HuH-7.5 (cell line): Measurements from ENCODE around the gene RPGRIP1L.

Source experiments
- DNase-seq: peaks from one replicate; pipeline ENCODE4 v3.0.0; 2011; ENCODE audit warnings: low spot score

RPGRIP1L gene

DNA sequence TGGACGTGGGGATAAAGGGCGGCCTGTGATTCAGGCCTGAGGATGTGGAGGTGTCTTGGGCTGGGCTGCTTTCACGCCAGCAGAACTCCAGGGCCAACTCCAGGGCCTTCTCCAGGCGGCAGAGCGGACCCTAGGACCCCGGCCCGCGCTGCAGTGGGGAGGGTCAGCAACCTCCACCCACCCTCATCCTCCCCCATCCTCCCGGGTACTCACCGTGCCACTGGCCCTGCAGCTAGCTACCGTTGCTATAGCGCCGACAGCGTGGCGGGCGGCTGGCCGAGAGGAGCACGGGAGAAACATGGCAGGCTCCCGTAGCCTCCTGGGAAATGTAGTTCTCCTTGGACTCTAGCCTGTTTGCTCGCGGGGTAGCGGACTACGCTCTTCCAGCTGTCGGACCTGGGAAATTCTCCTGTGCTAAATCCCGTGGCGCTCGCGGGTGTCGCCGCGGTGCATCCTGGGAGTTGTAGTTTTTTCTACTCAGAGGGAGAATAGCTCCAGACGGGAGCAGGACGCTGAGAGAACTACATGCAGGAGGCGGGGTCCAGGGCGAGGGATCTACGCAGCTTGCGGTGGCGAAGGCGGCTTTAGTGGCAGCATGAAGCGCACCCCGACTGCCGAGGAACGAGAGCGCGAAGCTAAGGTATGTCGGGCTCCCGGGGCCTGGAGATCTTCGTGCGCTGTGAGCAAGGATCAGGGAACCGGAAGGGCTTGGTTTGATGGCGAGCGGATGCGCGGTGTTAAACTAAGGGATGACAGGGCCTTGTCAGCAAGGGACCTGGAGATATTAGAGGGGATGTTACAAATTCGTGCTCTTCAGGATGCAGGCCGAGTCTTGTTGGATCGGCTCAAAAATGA lies at the start of gene RPGRIP1L, which contains the start of gene FTO:
TSS of gene RPGRIP1L (minus strand) at position 270 of the 855 bp plus-strand sequence. CDS start 3,136 bp downstream, outside the sequence.
TSS of gene FTO (plus strand) at position 567 of the 855 bp plus-strand sequence.
- peak; percentile 81 for DNase-seq

DNA sequence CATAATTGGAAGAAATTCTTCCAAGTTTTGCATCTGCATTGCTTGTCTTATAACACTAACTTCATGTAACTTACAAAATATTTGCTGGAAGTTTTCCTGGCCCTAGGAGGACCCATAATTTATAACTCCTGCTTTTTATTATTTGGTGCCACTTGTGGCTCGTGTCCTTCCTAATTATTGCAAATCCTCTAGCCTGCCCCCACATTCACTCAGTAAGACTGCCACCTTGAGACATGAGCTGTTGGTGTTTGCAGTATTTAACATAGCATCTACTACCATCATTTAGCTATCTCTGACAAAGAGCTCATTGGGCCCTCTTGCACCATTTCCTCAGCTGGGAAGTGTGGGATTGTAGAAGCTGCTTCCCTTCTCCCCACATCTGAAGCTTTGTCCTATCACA lies 49.8 kb upstream of the RPGRIP1L start:
- DNase-seq = no peak

DNA sequence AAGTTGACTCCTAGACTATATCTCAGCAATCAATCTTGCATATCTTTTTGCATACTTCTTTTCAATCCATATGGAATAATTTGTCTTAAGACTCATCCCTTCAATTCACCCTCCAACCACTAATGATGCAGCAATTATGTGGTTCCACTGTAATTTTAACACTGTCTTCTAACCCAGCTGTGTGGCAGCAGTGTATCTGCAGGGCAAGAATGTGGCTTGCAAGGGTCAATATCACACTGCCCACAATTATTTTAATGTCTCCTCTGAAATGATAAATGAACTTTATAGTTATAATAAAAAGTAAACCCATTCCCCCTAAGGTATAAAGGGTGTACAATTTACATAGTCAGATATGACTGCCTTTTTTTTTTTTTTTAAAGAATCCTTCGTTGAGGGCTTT lies 48.9 kb upstream of the RPGRIP1L start:
- DNase-seq = no peak

DNA sequence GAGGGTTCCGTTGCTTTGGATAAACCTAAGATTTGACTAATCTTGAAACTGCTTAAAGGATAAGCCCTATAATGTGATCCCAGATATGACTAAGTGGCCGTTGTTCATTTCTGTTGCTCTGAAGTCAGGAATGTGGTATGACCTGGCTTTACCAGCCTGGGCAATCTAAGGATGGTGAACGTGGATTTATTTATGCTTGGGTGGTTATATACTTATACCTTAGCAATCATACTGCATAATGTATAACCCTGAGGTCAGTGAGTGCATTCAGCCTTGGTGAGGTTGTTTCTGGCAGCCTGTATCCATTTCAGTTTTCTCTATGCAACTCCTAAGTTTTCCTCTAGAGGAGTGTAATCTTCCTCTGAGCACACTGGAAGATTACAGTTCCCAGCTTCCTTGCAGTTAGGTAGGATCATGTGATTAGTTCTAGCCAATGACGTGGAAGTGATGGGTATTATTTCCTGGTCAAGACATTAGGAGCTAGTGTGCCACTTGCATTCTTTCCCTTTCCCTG lies 42.2 kb upstream of the RPGRIP1L start:
- no peak for DNase-seq

DNA sequence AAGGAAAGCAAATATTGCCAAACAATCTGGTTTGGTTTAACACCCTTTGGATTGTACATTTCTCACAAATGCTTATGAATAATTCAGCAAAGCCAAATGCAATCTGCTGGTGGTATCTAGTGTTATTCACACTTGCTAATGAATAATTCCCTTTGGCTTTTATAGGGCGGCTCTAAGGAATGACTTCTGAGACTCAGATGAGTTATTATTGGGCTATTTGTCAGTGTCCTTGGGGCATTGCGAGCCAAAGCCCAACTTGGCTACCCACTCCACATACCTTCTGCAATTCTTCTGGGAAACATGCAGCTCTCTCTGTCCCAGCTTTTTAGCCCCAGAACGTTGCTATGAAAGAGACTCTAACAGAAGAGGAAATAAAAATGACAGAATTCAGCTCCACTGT lies 41.4 kb upstream of the RPGRIP1L start:
- no peak for DNase-seq

DNA sequence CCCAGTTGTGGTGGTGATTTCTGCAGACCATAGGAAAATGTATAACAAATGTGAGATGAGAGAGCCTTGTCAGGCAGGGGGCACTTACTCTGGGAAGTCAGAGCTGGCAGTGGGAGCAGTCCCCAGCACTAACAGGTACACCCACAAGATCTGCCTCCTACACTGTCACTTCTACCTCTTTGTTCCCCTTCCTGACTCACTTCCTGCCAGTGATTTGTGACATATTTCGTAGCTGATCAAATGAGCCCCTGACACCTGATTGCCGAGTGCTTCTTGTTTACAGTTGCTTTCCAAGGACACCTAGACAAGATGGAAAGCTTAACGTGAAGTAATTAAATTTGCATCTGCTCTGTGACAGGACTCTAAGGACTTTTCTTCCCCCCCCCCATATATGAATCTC lies 40.8 kb upstream of the RPGRIP1L start:
- DNase-seq = no peak

DNA sequence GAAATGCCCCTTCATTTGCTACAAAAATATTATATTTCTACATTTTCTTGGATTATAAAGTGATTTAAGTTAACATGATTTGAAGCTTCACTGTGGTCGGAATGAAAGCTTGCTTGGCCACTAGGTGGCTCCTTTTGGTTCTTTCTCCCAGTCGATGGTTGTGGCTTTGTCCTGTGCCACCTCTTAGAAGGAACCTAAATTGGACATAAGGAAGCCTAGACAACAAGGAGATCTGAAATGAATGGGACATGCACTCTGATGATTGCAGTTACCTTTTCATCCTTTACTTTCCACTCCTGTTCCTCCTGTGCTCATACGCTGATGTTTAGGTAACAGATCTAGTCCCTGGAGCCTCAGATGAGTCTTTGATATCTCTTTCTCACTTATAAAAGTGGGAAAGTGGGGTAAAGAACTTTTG lies 39.5 kb upstream of the RPGRIP1L start:
- DNase-seq = no peak

DNA sequence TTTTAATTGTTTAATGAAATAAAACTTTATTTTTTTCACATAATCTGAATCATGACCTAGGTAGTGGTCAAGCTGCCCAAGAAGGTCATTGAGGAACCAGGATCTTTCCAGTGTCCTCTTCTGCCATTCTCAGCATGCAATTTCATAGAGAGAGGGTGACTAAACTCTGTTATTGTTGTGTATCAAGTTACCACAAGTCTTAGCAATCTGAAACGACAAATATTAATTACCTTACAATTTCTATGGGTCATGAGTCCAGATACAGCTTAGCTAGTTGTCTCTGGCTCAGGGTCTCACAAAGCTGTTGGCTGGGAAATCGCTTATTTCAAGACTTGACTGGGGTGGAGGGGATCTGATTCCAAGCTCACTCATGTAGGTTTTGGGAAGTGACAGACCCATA lies 37.9 kb upstream of the RPGRIP1L start:
- no peak for DNase-seq

DNA sequence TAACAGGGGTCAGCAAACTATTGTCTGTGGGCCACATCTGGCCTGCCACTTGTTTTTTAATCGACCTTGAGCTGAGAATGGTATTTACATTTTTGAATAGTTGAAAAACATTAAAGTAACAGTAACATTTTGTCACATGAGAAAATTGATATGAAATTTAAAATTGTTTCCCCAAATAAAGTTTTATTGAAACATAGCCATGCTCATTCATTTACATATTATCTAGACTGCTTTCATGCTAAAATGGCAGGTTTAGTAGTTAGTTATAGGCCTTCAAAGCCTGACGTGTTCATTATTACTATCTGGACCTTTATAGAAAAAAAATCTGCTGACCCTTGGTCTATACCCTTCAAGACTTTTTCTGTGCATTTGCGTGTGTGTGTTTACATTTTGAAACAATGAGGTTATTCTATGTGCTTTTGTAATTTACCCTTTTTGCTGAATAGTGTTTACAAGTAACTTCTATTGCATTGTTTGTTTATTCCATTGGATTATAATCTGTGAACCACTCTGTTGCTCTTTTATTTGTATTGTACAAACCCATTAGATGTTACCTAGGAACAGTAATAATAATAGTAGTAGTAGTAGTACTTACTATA lies 37.4 kb upstream of the RPGRIP1L start:
- no peak for DNase-seq

DNA sequence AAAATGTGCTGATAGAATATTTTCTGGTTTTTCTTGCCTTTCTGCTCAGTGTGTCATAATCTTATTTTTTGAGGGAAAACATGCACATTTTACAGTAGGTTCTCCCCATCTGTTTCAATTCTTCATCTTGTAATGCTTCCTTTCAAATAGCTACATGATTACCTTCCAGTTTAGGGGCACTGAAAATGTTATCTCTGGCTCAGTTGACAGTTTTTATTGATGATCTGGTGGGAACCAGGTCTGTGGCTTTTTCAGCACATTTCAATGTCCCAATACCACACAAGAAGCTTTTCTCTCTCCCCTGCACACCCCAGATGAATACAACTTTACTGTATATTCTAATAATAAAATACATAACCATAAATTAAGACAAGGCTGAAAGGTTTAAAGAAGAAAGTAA lies 36.8 kb upstream of the RPGRIP1L start:
- no peak for DNase-seq

DNA sequence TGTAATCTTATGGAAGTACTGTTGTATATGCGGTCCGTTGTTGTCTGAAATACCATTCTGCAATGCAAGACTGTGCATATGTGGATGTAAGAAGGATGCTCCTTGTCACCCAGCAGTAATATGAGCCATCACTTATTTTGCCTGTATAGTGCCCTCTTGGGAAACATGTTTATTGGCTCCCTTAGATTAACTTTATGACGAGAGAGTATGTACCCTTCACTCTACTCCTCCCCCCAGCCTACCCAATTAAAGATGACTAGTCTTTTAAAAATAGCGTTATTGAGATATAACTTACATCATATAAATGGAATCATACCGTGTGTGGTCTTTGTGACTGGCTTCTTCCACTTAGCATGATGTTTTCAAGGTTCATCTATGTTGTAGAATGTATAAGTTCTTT lies 33.9 kb upstream of the RPGRIP1L start:
- DNase-seq = no peak

DNA sequence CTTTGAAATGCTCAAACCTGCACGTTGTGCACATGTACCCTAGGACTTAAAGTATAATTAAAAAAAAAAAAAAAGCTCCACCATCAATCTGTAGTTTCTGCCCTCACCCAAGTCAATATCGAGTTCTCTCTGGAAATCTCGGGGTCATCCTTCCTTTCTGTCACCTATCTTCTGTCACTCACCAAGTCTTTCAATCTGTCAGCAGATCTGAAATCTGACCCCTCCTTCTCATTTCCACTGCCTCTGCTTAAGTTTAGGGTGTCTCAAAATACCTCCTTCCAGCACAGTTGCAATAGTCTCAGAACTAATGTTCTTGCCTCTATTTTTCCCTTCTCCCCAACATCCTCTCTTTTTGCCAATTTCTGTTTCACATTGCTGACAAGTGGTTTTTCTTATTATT lies 32.6 kb upstream of the RPGRIP1L start:
- DNase-seq = no peak

DNA sequence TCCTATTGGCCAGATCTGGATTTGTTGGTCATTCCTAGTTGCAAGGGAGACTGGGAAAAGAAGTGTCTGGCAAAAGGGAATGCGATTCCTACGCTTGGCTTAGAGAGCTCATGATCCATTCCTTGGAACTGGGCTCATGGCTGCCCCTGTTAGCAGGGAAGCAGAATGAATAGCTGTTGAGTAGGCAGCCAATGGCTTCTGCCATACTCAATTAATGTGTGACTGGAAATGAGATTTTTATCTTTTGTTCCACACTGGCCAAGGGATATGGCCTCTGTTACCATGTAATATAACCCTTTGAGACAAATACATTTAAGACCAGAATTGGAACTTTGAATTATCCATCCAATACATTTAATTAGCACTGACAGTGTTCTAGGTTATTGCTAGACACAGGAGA lies 31.2 kb upstream of the RPGRIP1L start:
- no peak for DNase-seq

DNA sequence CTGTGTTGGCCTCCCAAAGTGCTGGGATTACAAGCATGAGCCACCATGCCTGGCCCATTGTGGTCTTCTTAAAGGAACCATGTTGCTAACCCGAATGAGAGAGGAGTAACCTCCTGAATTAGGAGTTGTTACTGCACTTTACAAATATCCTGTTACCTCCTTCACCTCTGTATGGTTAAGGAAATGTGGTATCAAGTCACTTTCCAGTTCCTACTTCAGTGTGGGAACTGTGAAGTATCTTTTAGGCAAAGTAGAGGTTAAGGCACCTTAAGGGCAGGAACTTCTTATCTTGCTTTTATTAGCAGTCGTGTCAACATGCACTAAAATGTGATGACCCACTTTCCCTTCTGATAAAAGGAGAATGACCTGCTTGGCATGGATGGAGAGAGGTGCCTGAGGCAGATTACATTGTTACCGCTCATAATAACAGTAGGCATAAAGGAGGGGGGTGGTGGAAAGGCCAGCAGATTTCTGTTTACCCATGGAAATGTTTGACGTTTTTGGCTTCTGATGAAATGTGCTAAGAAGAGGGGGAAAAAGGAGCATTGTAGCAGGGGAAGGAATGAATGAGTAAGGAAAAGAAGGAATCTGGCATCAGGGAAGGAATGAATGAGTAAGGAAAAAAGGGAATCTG lies 28.8 kb upstream of the RPGRIP1L start:
- DNase-seq = no peak

DNA sequence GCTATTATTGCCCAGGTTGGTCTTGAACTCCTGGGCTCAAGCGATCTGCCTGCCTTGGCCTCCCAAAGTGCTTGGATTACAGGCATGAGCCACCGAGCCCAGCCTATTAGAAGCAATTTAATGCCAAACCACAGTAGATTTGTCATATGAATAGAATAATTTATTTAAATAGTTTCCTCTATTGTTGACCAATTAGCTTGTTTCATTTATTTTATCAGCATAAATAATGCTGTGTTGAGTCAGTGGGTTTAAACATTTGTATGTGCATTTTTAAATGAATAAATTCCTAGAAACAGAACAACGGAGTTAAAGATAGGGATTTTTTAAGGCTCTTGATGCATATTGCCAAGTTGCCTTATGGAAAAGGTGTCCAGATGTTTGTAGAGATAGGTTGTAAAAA lies 27.0 kb upstream of the RPGRIP1L start:
- no peak for DNase-seq

DNA sequence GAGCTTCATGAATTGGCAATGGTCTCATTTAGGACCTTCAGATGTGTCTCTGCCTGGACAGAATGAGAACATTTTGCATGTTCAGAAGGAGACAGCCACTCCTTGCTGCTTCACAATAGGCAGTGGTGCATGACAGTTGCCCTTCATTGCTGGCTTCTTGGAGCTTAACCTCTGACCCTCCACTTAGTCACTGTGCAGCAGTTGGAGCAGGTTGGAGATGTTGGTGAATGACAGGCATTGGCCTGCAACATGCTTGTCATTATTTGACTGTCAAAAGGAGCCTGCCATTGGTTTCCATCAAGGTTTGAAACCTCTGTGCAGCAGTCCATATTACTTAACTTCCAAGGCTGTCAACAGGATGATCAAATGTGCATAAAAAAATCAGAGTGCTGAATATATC lies 23.0 kb upstream of the RPGRIP1L start:
- DNase-seq = no peak

DNA sequence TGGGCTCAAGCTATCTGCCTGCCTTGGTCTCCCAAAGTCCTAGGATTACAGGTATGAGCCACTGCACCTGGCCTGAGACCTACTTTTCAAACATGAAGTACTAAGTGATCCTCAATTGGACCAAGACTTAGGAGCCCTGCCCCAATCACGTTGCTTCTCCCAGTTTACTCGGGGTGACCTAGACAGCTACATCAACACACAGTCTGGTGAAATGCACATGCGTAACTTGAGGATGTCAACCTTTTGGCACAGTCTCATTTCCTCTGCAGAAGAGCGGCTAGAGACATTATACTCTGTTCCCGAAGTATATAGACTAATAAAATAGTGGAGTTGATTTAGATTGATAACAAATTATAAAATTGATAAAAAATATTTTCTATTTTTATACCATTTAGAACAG lies 17.4 kb upstream of the RPGRIP1L start:
- DNase-seq = no peak

DNA sequence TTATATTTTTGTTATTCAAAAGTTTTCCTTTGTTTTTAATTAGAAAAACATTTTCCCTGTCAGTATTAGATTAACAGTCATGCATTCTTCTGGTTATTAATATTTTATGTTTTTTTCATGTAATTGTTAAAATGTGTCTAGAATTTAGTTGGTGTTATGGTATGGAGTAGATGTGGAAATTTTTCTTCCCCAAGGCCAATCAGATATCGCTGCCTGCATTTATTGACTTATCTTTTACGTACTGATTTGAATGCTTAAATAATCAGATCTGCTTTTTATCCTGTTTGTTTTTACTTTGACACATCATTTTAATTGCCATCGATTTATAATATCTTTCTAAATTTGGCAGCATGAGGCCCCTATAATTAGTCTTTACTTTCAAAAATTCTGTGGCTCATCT lies 13.9 kb upstream of the RPGRIP1L start:
- DNase-seq = no peak

DNA sequence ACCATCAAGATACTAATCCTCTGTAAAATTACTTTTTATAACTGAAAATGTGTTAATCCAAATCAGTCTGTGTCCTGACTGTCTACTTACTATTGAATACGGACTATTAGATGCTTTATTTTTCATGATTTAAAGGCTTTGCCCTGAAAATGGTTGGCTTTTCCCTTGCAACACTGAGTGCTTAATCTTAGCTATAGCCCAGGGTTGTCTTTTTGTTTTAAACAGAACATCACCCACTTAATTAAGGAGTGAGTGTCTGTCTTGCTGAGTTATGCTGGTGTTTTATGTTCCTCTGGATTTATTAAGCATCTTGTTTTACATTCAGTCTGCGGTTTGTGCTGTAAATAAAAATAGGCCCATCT lies 11.3 kb upstream of the RPGRIP1L start:
- DNase-seq = no peak

DNA sequence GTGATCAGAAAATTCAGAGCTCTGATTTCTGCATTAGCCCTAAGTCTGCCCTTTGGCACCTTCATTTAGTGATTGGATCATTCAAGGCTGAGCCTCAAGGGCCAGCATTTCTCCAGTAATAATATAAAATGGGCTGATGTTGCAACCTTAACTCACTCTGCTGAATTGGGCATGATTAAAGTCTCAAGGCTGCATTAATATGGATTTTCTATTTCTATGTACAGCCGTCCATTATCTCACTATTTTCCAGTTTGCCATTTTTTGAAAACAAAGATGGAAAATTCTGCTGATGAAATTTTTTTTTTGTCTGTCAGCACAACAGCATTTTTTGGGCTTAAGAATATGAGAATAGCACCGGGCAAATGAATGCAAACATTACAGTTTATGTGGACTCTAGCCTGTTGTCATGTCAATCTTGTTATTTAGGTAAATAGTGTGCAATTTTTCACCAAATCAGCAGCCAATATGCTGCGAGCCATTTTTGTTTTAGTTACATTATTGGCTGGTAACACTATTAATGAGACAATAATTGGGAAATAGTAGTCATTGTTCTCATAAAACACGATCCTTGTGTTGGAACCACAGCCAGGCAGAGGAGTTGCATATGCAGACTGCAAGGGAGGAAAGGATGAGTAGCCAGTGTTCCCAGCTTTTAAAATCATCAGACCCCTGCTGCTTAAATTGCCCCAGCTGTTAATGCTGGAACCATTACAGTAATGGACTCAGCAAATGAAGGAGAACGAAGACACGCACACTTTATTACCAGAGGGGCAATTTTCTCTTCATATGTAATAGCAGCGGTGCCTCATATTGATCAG lies 10.8 kb upstream of the RPGRIP1L start:
- DNase-seq = no peak

DNA sequence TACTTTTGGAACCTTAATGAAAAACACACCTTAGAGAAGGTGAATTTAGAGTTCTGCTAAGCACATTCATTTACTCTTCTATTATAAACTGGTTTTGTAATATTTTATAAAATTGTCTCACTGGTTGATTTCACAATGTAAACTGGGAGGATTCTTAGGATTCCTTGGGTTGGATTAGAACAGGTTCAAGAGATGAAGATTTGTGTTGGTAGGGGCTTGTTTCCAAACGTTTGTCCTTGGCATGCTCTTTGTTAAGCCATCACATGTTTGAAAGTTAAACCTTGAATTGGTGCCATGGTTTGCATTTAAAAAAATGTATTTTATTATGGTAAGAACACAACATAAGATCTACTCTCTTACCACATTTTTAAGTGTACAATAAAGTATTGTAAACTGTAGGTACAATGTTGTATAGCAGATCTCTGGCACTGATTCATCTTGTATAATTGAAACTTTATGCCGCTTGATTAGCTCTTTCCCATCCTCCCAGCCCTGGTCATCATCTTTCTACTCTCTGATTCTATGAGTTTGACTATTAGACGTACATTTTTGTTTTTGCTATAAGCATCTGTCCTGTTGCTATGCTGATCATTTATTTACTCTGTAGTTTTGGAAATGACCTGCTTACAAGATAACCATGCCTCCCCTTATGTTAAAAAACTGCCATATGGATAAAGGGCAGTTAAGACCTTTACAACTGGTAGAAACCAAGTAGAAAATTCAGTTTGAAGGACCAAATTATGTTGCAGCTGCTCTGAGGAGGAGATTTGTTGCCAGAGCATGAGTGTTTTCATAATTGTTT lies 9.9 kb upstream of the RPGRIP1L start:
- no peak for DNase-seq
